Tibial artery (tissue), 4 donors: ENCODE measurements around the gene OARD1.

Experiments
- DNase-seq, 2 donors: peaks; one replicate each; pipeline ENCODE4 v3.0.0-alpha.2; 2019
- H3K27ac ChIP-seq, 2 donors: fragments of 200-600 bp; sonication (generic) in 1 of 2; 1 replicate in 1 of 2; 2 replicates in 1 of 2; pipeline ENCODE4 v1.5.1; 2018 to 2019; ENCODE audit warnings: mild to moderate bottlenecking in 1 of 2
- H3K27me3 ChIP-seq, 2 donors: fragments of 200-600 bp; sonication (generic) in 1 of 2; one replicate each; pipeline versions ENCODE4 v1.5.1 to v1.6.0; 2016 to 2019
- H3K36me3 ChIP-seq, 3 donors: fragments of 200-600 bp; sonication (generic) in 2 of 3; one replicate each; pipeline ENCODE4 v1.5.1; 2016 to 2019; ENCODE audit warnings: mild to moderate bottlenecking in 2 of 3
- H3K4me1 ChIP-seq, 4 donors: fragments of 200-600 bp; sonication (generic) in 2 of 4; 1 replicate in 3 of 4; 2 replicates in 1 of 4; pipeline ENCODE4 v1.5.1; 2016 to 2019
- H3K4me3 ChIP-seq, 2 donors: fragments of 200-600 bp; sonication (generic) in 1 of 2; 1 replicate in 1 of 2; 2 replicates in 1 of 2; pipeline ENCODE4 v1.5.1; 2018 to 2019; ENCODE audit warnings: mild to moderate bottlenecking in 2 of 2
- H3K9me3 ChIP-seq, 3 donors: fragments of 200-600 bp; sonication (generic) in 1 of 3; one replicate each; pipeline ENCODE4 v1.5.1; 2016 to 2019
- intact Hi-C: fragments of 100-400 bp; cut with DNase I; formaldehyde crosslinking; loops from one replicate; pipeline ENCODE4 v1.15.0; 2023; ENCODE audit warnings: low total_unique reads
- TF ChIP-seq, protein P1 (sequence below), 2 experiments: fragments of 200-600 bp in 1 of 2; fragments of 450-650 bp in 1 of 2; IDR thresholded peaks; one replicate each; pipeline ENCODE4 v1.5.1; 2017 to 2019; ENCODE audit warnings: antibody characterized with exemption in 2 of 2, mild to moderate bottlenecking in 1 of 2, moderate library complexity in 1 of 2

Gene OARD1

GRCh38 chr6:41100871-41101287 lies 28.7 kb upstream of the OARD1 start:
- Histone ChIP-seq H3K9me3 (no peaks in the 10 kb centered on the region), H3K27ac (no peak overlapping the region), H3K27me3 (no peaks in the 10 kb centered on the region), H3K4me3 (no peak overlapping the region), H3K4me1 (peaks cover 0 to 20% (median 5%) of the 10 kb centered on the region in 4 donors), H3K36me3 (peaks cover 15 to 43% (median 42%) of the 10 kb centered on the region in 3 donors)
- intact Hi-C loops, result no loop called here
- TF ChIP-seq, protein P1, sequence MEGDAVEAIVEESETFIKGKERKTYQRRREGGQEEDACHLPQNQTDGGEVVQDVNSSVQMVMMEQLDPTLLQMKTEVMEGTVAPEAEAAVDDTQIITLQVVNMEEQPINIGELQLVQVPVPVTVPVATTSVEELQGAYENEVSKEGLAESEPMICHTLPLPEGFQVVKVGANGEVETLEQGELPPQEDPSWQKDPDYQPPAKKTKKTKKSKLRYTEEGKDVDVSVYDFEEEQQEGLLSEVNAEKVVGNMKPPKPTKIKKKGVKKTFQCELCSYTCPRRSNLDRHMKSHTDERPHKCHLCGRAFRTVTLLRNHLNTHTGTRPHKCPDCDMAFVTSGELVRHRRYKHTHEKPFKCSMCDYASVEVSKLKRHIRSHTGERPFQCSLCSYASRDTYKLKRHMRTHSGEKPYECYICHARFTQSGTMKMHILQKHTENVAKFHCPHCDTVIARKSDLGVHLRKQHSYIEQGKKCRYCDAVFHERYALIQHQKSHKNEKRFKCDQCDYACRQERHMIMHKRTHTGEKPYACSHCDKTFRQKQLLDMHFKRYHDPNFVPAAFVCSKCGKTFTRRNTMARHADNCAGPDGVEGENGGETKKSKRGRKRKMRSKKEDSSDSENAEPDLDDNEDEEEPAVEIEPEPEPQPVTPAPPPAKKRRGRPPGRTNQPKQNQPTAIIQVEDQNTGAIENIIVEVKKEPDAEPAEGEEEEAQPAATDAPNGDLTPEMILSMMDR (IDR thresholded peaks at IDR 0.05), result no peak
- DNase-seq, result no peak

DNA sequence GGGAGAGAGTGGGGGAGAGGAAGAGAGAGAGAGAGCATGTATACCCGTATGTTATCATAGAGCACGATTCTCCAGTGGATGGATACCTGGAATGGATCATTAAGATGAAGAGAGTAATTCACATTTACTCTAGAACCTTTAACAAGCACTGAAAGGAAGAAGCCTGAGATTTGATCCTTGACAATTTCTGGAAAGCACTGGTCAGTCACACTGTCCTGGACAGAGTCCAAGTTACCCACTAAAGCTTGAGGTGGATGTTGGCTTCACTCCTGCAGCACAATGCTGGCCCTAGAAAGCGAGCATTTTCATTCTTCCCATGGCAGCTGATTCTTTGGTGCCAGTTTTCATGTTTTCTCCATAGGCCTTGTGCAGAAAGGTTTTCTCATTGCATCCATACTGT lies 26.2 kb upstream of the OARD1 start:
- H3K4me3 ChIP-seq, result no peak overlapping the region
- peaks cover 39 to 68% (median 68%) of the 10 kb centered on the region in 3 donors for H3K36me3 ChIP-seq
- H3K27ac ChIP-seq, result peak overlapping the region; percentile 11 to 21
- DNase-seq, result no peak
- TF ChIP-seq, protein P1 (IDR thresholded peaks at IDR 0.05), result no peak
- peaks cover 0 to 20% (median 5%) of the 10 kb centered on the region in 4 donors for H3K4me1 ChIP-seq
- no peaks in the 10 kb centered on the region for H3K27me3 ChIP-seq
- intact Hi-C loops, result no loop called here
- no peaks in the 10 kb centered on the region for H3K9me3 ChIP-seq

DNA sequence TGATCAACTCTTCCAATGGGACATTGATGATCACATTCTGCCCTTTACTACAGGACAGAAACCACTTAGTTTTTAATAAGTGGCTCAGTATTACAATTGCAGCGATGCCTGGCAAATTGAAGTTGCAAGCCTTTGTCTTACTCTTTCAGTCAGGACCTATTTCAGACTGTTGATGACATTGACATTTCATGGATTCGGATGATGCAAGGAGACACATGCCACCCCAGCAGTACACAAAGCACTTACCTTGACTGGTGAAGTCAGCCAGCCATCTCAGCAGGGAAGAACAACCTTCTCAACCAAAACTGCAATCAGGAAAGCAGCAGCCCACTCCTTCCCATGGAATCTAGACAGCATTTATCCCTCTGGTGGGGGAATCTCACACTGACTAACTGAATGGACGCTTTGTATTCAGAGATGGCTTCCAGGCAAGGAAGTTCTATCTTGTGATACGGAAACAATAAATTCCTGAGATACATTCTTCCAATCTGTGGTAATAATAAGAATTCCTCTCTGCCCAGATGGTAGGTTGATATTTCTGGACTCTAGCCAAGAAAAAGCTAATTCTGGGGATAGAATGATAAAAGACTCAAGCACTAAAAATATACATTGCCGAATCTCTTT lies 25.4 kb upstream of the OARD1 start:
- peaks cover 46 to 76% (median 75%) of the 10 kb centered on the region in 3 donors for H3K36me3 ChIP-seq
- H3K4me3 ChIP-seq, result no peak overlapping the region
- intact Hi-C loops, result no loop called here
- peaks cover 0 to 20% (median 5%) of the 10 kb centered on the region in 4 donors for H3K4me1 ChIP-seq
- H3K27me3 ChIP-seq, result no peaks in the 10 kb centered on the region
- TF ChIP-seq, protein P1 (IDR thresholded peaks at IDR 0.05), result no peak
- H3K27ac ChIP-seq, result peak overlapping the region; percentile 11 to 21
- H3K9me3 ChIP-seq, result no peaks in the 10 kb centered on the region
- no peak for DNase-seq

GRCh38 chr6:41093729-41094128 lies 21.6 kb upstream of the OARD1 start:
- Histone ChIP-seq H3K4me1 (peaks cover 0 to 13% (median 8%) of the 10 kb centered on the region in 4 donors), H3K9me3 (no peaks in the 10 kb centered on the region), H3K27ac (no peak overlapping the region), H3K27me3 (no peaks in the 10 kb centered on the region), H3K4me3 (no peak overlapping the region), H3K36me3 (peaks cover 46 to 100% (median 96%) of the 10 kb centered on the region in 3 donors)
- intact Hi-C loops, result no loop called here
- TF ChIP-seq, protein P1 (IDR thresholded peaks at IDR 0.05), result no peak
- DNase-seq, result no peak

GRCh38 chr6:41092421-41093140 lies 20.4 kb upstream of the OARD1 start:
- TF ChIP-seq, protein P1 (IDR thresholded peaks at IDR 0.05), result no peak
- no peak overlapping the region for H3K4me3 ChIP-seq
- no peaks in the 10 kb centered on the region for H3K27me3 ChIP-seq
- DNase-seq, result no peak
- no peak overlapping the region for H3K27ac ChIP-seq
- H3K36me3 ChIP-seq, result peaks cover 42 to 88% (median 85%) of the 10 kb centered on the region in 3 donors
- intact Hi-C loops, result no loop called here
- H3K9me3 ChIP-seq, result no peaks in the 10 kb centered on the region
- H3K4me1 ChIP-seq, result peaks cover 0 to 7% (median under 1%) of the 10 kb centered on the region in 4 donors
